NCI-H187 treated with DMSO at 0.1 percent for 48 hours (cell line): ENCODE measurements around the gene TBC1D3I.
"Not testable (repeated sequence)": the region's sequence is repeated elsewhere in the genome, so short reads cannot be mapped to it uniquely, and the experiment has no call there.

ENCODE experiments used
- DNase-seq: peaks from one replicate; lab custom pipeline; 2025; lab: John Stamatoyannopoulos, UW

TBC1D3I gene

DNA sequence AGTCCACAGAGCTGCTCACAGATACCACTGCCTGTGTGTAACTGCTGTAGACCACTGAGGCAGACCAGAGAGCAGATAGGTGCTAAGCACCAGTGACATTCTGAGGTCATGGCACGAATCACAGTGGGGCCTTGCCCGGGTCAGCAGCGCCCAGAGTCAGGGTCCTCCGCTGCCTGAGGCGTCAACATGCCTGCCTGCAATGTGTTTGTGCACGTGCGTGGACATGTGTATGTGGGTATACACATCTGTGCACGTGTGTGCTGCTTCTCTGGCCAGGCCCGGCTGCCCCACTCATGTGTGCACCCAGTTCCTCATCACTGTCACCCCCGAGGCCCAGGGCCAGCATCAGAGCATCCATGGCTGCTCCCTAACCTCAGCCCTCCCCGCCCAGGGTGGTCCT is at the start of gene TBC1D3I:
TSS of gene TBC1D3I (minus strand) at position 101 of the 400 bp plus-strand sequence. CDS start 1,585 bp downstream, outside the sequence.
- DNase-seq, result not testable (repeated sequence)

DNA sequence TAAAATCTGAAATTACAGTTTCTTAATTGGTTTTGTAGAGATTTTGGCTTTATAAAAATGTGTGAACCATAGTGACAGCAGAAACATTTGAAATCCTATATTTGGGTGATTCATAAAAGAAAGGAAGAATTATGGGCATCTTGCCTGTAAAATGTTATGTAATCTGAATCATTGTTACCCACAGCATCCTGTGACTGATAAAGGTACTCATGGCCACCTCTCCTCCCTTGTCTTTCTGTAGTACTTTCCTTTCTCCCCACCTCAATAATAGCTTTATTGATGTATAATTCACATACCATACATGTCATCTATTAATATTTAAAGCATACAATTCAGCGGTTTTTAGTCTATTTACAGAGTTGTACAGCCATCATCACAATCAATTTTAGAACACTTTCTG is 30.8 kb upstream of the TBC1D3I start:
- not testable (repeated sequence) for DNase-seq

DNA sequence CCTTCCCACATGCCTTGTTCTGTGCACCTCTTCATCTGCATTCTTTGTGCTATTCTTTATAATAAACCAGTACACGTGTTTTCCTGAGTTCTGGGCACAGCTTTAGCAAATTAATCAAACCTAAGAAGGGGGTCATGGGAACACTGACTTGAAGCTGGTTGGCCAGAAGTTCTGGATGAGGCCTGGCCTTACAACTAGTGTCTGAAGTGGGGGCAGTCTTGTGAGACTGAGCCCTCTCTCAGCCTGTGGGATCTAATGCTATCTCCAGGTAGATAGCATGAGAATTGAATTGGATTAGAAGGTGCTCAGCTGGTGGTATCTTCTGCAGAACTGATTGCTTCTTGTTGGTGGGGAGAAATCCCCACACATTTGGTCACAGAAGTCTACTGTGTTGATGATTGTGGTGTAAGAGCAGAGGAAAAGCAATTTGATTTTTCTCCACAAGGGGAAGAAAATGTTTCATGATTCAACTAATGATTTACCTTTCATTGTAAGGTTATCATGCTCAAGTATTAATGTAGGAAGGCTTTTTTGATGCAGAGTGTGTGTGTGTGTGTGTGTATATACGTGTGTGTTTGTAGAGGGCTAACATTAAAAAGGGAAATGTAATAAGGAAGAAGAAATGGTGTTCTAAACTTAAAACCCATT is 25.7 kb upstream of the TBC1D3I start:
- DNase-seq, result not testable (repeated sequence)

DNA sequence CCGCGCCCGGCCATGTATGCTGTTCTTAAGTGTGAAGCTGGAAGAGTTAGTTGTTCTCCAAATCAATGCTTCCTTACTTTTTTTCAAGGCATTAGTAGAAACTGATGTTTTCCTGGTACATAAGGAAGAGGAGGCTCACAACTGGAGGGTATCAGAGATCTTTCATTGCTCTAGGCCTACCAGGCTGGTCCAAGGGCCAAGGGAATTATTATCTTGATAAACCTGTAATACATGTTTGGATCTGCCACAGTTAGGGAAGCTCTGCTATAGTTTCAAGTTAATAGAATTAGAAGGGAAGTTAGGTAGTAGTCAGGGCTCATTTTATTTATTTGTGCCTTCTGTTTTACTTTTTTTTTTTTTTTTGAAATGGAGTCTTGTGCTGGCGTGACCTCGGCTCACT is 19.8 kb upstream of the TBC1D3I start:
- not testable (repeated sequence) for DNase-seq

DNA sequence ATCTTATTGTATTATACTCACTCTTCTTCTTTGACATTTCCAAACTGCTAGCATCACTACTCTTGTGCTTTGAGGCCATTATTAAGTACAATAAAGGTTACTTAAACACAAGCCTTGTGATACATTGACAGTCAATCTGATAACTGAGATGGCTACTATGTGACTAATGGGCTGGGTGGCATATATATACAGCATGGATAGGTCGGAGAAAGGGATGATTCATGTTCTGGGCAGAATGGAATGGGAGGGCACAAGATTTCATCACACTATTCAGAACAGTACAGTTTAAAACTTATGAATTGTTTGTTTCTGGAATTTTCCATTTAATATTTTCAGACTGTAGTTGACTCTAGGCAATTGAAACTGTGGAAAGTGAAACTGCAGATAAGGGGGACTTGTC is 18.9 kb upstream of the TBC1D3I start:
- not testable (repeated sequence) for DNase-seq

DNA sequence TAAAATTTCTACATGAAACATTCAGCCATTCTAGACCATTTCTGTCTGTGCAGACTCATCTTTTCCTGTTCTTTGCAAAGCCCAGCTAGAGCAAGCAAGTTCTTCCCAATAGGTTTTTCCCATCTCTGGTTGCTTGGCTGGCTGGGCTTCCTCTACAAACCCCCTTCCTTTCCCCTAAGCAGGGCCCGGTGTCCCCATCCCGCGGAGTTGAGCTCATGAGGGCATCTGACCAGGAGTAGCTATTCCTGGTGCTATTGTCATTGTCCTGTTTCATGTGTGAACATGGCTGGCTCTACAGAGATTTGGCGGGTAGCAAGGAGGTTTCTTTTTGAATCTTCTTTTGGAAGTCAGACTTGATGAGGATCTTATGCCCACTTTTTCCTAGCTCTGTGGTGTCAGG is 22.3 kb downstream of the TBC1D3I start:
- DNase-seq, result not testable (repeated sequence)

DNA sequence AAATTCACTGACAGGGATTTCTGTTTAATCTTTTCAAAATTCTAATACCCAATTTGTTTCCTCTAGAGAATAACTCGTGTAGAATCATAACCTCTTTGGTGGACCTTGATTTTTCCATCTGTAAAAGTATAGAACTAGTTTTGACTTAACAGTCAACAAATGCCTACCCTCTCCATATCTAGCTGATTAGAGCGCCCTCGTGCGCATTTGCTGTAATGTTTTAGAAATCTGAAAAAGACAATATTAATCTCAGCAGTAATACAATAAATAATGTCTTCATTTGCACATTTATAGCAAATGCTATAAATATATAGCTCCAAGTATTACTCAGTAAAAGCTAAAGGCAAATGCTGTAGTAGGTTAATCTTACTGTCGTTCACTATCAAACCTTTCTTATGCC is 34.7 kb downstream of the TBC1D3I start:
- DNase-seq, result not testable (repeated sequence)

DNA sequence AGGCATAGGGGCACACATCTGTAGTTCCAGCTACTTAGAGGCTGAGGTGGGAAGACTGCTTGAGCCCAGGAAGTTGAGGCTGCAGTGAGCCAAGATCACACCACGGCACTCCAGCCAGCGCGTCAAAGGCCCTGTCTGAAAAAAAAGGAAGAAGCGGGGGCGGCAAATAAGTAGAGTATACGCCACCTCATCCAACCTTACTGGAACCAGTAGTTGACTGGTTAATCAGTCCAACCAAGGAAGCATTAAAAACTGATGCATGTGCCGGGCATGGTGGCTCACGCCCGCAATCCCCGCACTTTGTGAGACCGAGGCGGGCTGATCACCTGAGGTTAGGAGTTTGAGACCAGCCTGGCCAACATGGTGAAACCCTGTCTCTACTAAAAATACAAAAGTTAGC is 41.4 kb downstream of the TBC1D3I start:
- DNase-seq, result not testable (repeated sequence)

DNA sequence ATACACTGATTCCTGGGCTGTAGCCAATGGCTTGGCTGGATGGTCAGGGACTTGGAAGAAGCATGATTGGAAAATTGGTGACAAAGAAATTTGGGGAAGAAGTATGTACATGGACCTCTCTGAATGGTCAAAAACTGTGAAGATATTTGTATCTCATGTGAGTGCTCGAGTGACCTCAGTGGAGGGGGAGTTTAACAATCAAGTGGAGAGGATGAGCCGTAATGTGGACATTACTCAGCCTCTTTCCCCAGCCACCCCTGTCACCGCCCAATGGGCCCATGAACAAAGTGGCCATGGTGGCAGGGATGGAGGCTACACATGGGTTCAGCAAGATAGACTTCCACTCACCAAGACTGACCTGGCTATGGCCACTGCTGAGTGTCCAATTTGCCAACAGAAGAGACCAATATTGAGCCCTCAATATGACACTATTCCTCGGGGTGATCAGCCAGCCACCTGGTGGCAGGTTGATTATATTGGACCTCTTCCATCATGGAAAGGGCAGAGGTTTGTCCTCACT is 42.7 kb downstream of the TBC1D3I start:
- not testable (repeated sequence) for DNase-seq

DNA sequence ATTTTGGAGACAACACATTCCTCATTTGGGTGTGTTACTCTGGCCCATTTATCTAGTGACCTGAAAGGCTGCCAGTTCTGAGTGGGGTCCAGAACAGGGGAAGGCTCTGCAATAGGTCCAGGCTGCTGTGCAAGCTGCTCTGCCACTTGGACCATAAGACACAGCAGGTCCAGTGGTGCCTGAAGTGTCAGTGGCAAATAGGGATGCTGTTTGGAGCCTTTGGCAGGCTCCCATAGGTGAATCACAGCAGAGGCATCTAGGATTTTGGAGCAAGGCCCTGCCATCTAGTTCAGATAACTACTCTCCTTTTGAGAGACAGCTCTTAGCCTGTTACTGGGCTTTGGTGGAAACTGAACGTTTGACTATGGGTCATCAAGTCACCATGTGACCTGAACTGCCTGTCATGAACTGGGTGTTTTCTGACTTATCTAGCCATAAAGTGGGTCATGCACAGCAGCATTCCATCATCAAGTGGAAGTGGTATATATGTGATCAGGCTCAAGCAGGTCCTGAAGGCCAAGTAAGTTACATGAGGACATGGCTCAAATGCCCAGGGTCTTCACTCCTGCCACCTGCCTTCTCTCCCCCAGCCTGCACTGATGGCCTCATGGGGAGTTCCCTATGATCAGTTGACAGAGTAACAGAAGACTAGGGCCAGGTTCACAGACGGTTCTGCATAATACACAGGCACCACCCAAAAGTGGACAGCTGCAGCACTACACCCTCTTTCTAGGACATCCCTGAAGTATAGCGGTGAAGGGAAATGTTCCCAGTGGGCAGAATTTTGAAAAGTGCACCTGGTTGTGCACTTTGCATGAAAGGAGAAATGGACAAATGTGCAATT is 43.4 kb downstream of the TBC1D3I start:
- DNase-seq, result not testable (repeated sequence)

DNA sequence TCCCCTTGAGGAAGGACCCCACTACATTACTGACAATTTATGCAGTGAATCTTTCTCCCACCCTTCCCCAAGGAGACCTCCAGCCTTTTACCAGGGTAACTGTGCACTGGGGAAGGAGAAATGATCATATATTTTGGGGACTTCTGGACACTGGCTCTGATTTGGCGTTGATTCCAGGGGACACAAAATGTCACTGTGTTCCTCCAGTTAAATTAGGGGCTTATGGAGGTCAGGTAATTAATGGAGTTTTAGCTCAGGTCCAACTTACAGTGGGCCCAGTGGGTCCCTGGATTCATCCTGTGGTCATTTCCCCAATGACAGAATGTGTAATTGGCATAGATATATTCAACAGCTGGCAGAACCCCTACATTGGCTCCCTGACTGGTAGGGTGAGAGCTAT is 44.8 kb downstream of the TBC1D3I start:
- not testable (repeated sequence) for DNase-seq

DNA sequence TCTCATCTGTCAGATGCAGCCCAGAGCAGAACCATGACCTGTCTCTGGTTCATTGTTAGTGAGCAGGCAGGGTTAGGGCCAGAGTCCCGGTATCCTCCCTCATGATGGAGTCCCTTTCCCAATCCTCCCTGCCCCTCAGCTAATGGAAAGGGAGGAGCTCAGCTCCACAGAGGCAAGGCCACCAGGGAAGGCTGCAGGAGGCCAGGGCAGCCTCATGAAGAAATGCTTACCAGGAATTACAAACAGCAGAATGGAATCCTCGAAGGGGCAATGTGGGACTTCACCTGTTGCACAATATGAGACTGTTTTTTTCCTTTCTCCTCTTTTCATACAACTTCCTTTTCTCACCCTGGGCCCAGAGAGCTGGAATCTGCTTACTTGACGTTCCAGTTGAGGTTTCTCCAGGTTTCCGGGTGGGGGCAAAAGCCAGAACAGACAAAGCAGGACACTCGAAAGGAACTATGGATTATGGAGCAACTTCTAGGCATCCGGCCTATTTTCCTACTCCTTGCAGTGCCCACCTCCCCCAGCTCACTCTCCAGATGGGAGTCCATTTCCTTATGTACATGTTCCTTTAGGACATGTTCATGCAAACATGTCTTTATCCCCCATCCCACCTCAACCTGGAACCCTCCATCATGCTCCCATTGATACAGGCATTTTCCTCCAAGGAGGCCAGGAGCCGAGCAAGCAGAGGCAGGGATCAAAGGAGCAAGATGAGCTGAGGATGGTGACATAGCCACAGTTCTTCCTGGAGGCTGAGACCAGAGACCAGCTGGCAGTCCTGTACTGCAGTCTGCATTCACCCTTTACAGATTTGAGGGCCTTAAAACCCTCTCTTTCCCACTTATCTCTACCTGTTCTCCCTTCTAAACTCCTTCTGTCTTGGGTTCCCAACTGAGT is 48.7 kb downstream of the TBC1D3I start:
- DNase-seq, result not testable (repeated sequence)

DNA sequence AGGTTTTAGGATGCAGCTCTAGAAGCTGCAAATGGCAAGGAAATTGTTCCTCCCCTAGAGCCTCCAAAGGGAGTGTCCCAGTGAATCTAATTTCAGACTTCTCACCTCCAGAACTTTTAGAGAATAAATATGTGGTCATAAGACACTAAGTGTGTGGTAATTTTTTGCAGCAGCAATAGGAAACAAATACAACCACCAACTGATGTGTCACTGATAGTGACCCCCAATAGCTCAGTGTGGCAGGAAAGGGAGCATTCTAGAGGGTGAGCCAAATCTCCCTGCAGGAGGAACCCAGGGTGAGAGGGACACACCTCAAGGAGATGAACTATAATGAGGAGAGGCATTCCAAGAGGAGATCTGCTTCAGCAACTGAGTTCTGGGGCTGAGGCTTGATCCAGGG is 49.5 kb downstream of the TBC1D3I start:
- no peak for DNase-seq

DNA sequence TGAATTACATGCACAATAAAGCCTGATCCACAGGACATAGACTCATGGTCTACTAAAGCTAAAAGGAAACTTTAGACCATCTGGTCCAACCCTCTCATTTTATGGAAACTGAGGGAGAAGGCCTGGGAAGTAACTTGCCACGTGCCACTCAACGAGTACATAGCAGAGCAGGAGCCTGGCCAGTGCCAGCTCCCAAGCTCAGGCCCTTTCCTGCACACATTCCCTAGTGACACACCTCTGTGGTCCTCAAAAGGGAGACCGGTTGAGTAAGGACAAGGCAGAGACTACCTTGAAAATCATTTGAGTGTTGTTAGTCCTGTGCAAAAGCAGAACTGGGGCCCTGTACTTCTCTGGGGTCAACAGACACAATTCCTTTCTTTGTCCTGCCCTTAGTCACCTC is 50.7 kb downstream of the TBC1D3I start:
- no peak for DNase-seq

DNA sequence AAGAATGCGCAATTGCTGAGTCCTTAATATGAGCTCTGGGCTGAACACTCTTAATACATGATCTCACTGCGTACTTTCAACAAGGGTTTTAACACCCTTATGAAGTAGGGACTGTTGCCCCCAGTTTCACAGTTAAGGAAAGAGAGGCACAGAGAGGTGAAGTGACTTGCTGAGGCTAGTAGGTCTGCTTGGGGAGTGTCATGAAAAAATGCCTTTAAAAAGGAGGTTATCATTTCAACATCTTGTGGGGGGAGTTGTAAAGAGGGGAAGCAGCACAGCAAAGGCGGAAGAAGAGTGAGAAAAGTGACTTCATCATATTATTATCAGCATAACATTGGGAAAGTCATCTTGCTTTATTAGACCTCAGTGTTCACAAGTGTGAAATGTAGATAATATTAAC is 51.4 kb downstream of the TBC1D3I start:
- DNase-seq, result no peak

DNA sequence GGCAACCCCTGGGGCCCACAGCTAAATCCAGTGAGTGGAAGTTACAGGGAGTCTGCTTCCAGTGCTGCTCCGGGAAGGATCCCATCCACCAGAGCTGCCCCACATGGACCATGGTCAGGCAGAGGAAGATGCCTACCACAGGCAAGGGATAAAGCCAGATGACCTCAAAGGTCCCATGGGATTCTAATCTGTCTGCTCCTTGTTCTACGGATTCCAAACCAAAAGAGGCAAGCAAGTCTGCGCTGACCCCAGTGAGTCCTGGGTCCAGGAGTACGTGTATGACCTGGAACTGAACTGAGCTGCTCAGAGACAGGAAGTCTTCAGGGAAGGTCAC is 52.1 kb downstream of the TBC1D3I start:
- DNase-seq, result no peak

DNA sequence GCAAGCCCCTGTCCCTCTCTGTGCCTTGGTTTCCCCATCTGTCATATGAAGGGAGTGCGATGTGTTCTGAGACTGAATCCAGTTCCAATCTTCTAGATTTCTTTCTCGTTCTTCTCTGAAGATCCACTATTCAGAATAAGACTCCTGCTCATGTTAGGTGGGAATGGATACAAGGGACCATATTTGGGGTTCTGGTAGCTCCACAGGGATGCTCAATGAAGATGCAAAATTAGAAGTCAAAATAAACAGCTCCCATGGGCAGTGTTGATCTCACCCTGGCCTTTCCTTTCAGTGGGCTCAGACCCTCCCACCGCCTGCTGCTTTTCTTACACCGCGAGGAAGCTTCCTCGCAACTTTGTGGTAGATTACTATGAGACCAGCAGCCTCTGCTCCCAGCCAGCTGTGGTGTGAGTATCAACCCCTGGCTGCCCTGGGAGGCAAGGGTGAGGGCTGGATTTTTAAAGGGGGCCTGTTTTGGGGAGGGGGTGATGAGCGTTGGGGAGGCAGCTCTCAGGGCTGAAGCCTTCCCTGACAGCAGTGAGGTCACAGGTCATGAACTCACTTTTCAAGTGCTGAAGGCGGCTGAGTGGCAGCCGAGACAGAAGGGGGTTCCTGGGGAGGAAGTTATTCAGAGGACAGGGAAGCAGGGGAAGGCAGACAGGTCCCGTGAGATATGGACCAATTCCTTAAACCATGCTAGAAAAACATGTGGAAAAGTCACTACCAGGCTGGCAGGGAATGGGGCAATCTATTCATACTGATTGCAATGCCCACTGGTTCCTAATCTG is 52.7 kb downstream of the TBC1D3I start:
- DNase-seq, result not testable (repeated sequence)

DNA sequence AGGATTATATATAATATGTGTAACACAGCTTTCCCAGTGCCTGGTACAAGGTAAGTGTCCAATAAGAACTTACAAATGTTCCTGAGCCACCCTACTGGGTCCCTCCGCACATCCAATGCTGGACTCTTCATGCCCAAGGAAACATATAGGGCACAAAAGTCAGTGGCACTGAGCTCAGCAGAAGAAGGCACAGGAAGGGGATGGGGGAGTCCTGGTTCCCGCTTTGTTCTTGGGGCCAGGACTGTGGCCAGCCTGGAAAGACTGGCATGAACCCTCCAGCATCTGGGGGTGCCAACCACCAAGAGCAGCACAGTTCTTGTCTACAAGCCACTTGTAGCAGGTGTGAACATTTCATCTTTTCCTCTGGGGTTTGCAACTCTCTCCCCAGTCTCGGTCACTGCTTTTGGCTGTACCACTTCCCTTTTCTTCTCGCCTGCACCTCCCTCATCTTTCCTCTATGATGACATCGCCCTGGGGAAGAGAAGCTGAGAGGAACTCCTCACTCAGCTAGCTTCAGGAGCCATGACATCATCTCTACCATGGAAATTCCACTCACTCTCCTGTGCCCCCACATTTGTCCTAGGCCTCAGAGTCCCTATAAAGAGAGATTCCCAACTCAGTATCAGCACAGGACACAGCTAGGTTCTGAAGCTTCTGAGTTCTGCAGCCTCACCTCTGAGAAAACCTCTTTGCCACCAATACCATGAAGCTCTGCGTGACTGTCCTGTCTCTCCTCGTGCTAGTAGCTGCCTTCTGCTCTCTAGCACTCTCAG is 53.7 kb downstream of the TBC1D3I start, which contains the start of gene CCL4L2:
TSS of gene CCL4L2 (plus strand) at position 625 of the 773 bp plus-strand sequence.
- DNase-seq, result not testable (repeated sequence)

DNA sequence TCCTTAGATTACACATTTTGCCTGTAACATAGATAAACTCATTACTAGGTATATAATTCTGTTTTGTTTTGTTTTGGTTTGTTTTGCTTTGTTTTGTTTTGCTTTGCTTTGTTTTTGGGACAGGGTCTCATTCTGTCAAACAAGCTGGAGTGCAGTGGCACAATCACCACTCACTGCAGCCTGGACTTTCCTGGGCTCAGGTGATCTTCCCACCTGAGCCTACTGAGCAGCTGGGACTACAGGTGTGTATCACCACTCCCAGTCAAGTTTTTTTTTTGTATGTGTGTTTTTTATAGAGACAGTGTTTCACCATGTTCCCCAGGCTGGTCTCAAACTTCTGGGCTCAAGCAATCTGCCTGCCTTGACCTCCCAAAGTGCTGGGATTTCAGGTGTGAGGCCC is 54.8 kb downstream of the TBC1D3I start:
- no peak for DNase-seq

DNA sequence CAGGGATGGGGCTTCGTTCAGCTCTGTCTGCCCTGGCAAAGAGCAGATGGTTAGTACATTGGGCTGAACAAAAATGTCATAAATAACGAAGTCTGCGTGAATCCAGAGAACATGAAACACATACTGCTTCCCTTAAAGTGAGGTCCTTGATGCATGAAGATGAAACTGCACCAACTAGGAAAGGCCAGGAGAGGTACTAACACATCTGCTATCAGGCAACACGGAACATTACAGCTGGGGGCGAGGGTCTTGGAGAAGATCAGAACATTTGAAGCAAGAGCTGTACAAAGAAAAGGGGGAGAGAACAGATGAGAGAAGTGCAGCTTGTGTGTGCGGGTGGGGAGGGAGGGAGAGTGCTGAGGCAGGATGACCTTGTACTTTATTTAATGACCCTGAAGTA is 57.0 kb downstream of the TBC1D3I start:
- not testable (repeated sequence) for DNase-seq

DNA sequence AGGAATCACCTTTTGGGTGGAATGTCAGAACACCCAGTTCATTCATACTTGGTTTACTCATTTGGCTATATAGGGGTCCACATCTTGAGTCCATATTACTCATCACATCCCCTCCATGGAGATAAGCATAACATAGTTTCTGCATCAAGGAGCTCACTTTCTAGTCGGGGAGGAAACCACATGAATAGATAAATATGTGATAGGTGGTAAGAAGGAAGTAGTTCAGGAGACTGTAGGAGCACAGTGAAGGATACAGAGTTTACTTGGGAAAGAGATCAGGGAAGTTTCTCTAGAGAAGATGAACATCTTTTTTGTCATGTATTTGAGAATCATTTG is 57.9 kb downstream of the TBC1D3I start:
- not testable (repeated sequence) for DNase-seq
